GM20000 (cell line): ENCODE results near the gene TIMM17A.

Experiments used
- DNase-seq: peaks from one replicate; pipeline ENCODE4 v3.0.0; 2012; ENCODE audit warnings: low spot score
- TF ChIP-seq, protein P1 (sequence below): IDR thresholded peaks from 2 replicates; pipeline ENCODE4 v1.5.1; 2012; ENCODE audit warnings: mild to moderate bottlenecking, control low read depth; ENCODE audit errors: extremely low read depth, missing control alignments

Gene TIMM17A

DNA sequence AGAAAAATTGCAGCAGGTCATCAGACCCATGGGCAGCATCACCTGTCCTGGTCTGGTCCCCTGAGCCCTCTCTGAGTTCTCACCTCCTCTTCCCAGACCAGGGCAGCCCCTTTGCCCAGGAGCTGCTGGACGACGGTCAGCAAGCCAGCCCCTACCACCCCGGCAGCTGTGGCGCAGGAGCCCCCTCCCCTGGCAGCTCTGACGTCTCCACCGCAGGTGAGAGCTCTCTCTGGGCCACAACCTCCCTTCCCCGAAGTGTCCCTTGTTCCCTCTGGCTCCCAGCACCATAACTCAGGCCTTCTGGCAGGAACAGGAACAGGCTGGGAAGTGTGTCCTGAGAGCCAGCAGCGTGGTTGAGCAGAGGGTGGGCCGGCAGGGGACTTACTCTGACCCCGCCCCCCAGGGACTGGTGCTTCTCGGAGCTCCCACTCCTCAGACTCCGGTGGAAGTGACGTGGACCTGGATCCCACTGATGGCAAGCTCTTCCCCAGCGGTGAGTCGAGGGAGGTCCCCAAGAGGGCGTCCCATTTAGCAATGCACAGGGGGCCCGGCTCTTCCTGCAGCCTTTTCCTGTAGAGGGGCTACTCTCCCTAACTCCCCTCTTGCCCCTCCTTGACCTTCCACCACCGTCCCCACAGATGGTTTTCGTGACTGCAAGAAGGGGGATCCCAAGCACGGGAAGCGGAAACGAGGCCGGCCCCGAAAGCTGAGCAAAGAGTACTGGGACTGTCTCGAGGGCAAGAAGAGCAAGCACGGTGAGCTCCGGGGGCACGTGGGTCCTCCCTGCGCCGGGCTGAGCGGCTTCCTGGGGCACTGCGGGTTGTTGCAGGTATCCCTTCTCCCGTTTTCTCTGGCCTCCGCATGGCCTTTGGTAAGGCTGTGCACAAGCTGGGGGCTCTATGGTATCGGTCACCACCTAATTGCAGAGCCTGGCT is 57.5 kb downstream of the TIMM17A start:
- TF ChIP-seq, protein P1, sequence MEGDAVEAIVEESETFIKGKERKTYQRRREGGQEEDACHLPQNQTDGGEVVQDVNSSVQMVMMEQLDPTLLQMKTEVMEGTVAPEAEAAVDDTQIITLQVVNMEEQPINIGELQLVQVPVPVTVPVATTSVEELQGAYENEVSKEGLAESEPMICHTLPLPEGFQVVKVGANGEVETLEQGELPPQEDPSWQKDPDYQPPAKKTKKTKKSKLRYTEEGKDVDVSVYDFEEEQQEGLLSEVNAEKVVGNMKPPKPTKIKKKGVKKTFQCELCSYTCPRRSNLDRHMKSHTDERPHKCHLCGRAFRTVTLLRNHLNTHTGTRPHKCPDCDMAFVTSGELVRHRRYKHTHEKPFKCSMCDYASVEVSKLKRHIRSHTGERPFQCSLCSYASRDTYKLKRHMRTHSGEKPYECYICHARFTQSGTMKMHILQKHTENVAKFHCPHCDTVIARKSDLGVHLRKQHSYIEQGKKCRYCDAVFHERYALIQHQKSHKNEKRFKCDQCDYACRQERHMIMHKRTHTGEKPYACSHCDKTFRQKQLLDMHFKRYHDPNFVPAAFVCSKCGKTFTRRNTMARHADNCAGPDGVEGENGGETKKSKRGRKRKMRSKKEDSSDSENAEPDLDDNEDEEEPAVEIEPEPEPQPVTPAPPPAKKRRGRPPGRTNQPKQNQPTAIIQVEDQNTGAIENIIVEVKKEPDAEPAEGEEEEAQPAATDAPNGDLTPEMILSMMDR: no peak
- DNase-seq: no peak

DNA sequence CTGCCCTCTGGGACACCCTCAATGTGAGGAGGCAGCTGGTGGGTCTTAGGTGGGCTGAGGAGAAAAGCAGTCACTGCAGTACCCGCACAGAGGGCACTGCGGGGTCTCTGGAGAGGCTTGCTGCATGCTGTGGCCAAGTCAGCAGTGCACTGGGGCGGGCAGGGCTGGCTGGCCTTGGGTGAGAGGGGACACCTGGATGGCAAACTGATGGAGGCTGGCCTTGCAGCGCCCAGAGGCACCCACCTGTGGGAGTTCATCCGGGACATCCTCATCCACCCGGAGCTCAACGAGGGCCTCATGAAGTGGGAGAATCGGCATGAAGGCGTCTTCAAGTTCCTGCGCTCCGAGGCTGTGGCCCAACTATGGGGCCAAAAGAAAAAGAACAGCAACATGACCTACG is 58.3 kb downstream of the TIMM17A start:
- no peak for DNase-seq
- TF ChIP-seq, protein P1: no peak

DNA sequence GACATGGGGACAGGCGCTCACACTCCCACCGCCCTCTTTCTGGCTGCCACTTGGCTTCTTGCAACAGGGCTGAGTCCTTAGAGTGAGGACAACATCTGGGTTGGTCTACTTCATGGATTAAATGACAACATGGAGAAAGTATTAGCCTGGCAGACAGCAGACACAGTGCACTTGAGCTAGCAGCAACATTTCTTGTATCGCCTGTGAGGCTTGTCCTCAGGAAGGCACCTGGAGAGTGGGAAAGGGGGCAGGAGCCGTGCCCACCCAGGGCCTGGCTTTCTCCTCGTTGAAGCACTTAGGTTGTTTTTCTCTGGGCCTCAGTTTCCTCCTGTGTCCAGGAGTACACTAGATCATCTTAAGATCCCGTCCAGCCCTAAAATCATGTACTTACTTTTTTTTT is 58.8 kb downstream of the TIMM17A start:
- TF ChIP-seq, protein P1: no peak
- no peak for DNase-seq

DNA sequence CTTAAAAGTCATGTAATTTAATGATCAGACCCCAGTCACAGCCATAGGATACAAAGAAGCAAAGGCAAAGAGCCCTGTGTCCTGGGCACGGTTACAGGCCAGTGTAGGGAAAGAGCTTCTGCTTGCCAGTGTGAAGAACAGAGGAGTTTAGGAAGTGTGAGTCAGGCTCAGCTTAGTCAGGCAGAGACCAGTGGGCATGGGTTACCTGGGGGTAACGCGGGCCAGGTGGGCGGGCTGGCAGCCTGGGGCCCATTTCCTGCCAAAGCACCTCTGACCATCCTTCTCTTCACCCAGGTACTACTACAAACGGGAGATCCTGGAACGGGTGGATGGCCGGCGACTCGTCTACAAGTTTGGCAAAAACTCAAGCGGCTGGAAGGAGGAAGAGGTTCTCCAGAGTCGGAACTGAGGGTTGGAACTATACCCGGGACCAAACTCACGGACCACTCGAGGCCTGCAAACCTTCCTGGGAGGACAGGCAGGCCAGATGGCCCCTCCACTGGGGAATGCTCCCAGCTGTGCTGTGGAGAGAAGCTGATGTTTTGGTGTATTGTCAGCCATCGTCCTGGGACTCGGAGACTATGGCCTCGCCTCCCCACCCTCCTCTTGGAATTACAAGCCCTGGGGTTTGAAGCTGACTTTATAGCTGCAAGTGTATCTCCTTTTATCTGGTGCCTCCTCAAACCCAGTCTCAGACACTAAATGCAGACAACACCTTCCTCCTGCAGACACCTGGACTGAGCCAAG is 59.8 kb downstream of the TIMM17A start:
- TF ChIP-seq, protein P1: no peak
- no peak for DNase-seq

DNA sequence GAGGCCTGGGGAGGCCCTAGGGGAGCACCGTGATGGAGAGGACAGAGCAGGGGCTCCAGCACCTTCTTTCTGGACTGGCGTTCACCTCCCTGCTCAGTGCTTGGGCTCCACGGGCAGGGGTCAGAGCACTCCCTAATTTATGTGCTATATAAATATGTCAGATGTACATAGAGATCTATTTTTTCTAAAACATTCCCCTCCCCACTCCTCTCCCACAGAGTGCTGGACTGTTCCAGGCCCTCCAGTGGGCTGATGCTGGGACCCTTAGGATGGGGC is 60.3 kb downstream of the TIMM17A start:
- no peak for DNase-seq
- TF ChIP-seq, protein P1: no peak

DNA sequence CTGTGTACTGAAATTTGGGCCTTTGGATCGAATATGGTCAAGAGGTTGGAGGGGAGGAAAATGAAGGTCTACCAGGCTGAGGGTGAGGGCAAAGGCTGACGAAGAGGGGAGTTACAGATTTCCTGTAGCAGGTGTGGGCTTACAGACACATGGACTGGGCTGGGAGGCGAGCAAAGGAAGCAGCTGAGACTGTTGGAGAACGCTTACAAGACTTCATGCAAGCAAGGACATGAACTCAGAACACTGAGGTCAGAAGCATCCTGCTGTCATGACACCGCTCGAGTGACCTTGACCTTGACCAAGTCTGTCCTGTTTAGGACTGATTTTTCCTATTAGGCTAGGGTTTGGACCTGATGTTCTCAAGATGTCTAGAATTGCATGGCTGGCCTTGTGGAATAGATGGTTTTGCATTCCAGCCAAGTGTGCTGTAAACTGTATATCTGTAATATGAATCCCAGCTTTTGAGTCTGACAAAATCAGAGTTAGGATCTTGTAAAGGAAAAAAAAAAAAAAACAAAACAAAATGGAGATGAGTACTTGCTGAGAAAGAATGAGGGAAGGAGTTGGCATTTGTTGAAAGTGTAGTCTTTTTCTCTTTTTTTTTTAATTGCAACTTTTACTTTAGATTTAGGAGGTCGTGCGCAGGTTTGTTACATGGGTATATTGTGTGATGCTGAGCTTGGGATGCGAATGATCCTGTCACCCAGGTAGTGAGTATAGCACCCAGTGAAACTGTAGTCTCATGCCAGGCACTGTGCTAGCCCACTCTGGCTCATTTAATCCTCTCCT is 60.9 kb downstream of the TIMM17A start:
- DNase-seq: no peak
- TF ChIP-seq, protein P1: no peak
